Measurements from ENCODE around the gene THOC6. TPM values are rescaled to one million over a fixed set of nuclear protein-coding genes. Genes with fewer than 3 reads are reported as not detected.

Gene THOC6
- total RNA-seq, 1 donor from 2014 or later: 30.2 TPM

DNA sequence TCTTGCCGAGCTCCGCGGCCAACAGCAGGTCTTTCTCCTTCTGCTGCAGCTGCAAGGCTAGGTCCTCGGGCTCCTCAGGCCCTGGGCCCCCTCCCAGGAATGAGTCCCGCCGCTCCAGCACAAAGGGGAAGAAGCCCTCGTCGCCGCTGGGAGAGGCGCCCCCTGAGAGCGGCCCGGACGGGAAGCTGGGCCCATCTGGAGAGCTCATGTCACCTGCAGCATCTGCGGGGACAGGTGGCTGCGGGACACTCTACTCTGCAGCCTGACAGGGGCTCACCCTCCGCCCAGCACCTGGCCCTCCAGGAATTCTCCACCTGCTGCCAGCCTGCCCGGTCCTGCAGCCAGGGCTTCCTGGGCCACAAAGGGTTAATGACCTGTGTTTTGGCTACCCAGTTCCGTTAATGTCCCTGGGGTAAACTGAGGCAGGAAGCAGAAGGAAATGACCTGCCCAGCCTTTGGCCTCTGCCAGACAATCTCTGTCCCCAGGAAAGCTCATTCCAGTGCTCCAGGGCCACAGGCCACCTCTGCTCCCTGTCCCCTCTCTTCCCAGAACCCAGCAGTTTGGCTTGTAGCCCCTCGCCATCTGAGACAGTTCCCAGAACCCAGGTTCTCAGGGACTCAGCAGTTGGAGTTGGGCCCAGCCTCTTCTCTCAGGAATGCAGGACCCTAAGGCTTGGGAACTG lies 11.6 kb downstream of the THOC6 start:
- H3K4me1 Mint-ChIP-seq (ENCODE audit: low read depth, unreplicated experiment): peaks cover 5% of the 10 kb centered on the region
- H3K27ac Mint-ChIP-seq (ENCODE audit: unreplicated experiment): no peak overlapping the region
- TF ChIP-seq, protein P1, sequence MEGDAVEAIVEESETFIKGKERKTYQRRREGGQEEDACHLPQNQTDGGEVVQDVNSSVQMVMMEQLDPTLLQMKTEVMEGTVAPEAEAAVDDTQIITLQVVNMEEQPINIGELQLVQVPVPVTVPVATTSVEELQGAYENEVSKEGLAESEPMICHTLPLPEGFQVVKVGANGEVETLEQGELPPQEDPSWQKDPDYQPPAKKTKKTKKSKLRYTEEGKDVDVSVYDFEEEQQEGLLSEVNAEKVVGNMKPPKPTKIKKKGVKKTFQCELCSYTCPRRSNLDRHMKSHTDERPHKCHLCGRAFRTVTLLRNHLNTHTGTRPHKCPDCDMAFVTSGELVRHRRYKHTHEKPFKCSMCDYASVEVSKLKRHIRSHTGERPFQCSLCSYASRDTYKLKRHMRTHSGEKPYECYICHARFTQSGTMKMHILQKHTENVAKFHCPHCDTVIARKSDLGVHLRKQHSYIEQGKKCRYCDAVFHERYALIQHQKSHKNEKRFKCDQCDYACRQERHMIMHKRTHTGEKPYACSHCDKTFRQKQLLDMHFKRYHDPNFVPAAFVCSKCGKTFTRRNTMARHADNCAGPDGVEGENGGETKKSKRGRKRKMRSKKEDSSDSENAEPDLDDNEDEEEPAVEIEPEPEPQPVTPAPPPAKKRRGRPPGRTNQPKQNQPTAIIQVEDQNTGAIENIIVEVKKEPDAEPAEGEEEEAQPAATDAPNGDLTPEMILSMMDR (IDR thresholded peaks at IDR 0.05; ENCODE audit: partially characterized antibody, unreplicated experiment): no peak
- no peaks in the 10 kb centered on the region for H3K9me3 Mint-ChIP-seq (ENCODE audit: unreplicated experiment)
- no peak for DNase-seq
- H3K36me3 Mint-ChIP-seq (ENCODE audit: unreplicated experiment): no peaks in the 10 kb centered on the region
- H3K27me3 Mint-ChIP-seq (ENCODE audit: unreplicated experiment): peaks cover 21% of the 10 kb centered on the region
- H3K4me3 Mint-ChIP-seq (ENCODE audit: unreplicated experiment): no peak overlapping the region

DNA sequence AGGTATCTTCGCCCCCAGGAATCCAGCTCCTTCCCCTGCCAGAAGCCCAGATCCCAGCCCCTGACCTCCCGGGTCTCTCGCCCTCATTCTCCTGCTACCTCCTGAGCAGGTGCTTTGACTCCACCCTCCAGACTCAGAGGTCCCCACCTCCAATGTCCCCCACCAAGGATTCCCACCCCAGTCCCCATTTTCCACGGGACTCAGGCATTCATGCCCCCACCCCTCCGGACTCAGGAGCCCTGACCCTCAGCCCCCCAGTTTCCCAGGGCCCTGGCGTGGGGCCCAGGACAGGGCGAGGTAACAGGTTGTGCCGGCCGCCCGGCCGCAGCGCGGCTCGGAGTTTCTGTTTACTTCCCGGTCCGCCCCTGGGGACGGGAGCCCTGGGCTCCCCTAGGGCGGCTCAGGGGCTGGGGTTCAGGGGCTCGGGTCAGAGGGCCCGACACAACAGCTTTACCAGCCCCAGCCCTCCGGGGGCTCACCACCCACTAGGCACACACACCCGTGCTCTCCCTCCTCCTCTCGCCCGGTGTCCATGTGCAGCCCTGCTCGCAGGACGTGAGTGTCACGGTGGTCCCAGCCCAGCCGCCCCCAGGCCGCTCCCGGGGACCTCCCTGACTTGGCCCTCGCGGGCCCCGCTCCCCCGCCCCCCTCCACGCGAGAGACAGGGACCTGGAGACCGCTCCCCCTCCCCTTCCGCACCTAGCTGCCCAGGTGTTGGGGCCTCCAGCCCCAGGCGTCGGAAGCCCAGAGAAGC lies 12.3 kb downstream of the THOC6 start:
- Mint-ChIP-seq H3K4me1 (ENCODE audit: low read depth, unreplicated experiment) (peaks cover 5% of the 10 kb centered on the region), H3K27me3 (ENCODE audit: unreplicated experiment) (peaks cover 19% of the 10 kb centered on the region), H3K4me3 (ENCODE audit: unreplicated experiment) (no peak overlapping the region), H3K9me3 (ENCODE audit: unreplicated experiment) (no peaks in the 10 kb centered on the region), H3K27ac (ENCODE audit: unreplicated experiment) (no peak overlapping the region), H3K36me3 (ENCODE audit: unreplicated experiment) (no peaks in the 10 kb centered on the region)
- no peak for DNase-seq
- TF ChIP-seq, protein P1 (IDR thresholded peaks at IDR 0.05; ENCODE audit: partially characterized antibody, unreplicated experiment): no peak

DNA sequence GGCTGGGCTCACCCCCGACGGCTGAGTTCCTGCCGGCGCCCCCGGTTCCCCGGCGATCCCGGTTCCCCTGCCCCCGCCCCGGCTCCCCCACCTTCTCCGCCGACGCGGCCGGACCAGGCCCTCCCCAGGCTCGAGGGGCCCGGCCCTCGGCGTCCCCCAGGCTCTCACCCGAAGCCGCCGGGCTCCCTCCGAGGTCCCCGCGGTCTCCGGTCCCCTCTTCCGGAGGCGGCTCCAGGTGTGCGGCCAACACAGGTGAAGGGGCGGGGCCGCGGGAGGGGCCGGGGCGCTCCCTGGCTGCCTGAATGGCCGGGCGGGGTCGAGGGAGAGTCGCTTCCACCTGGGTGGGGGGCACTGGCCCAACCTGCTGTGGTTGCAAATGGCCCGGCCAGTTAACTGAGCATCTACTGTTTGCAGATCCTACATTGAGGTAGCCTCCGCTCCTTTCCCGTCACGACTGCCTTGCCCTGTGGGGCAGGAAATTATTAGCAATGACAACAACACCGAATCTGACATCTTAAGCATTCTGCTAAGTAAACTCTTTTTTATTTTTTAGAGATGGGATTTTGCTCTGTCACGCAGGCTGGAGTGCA lies 13.0 kb downstream of the THOC6 start, which contains the start of gene BICDL2:
Gene BICDL2, minus strand, starts transcription at position 219 of the 590 bp plus-strand sequence. CDS start 1,448 bp downstream, outside the sequence.
- Mint-ChIP-seq H3K27me3 (ENCODE audit: unreplicated experiment) (peaks cover 19% of the 10 kb centered on the region), H3K27ac (ENCODE audit: unreplicated experiment) (no peak within 1 kb of the TSS), H3K36me3 (ENCODE audit: unreplicated experiment) (no peaks in the 10 kb centered on the region), H3K4me1 (ENCODE audit: low read depth, unreplicated experiment) (peaks cover 5% of the 10 kb centered on the region), H3K4me3 (ENCODE audit: unreplicated experiment) (no peak within 1 kb of the TSS), H3K9me3 (ENCODE audit: unreplicated experiment) (no peaks in the 10 kb centered on the region)
- DNase-seq: no peak
- TF ChIP-seq, protein P1 (IDR thresholded peaks at IDR 0.05; ENCODE audit: partially characterized antibody, unreplicated experiment): no peak

DNA sequence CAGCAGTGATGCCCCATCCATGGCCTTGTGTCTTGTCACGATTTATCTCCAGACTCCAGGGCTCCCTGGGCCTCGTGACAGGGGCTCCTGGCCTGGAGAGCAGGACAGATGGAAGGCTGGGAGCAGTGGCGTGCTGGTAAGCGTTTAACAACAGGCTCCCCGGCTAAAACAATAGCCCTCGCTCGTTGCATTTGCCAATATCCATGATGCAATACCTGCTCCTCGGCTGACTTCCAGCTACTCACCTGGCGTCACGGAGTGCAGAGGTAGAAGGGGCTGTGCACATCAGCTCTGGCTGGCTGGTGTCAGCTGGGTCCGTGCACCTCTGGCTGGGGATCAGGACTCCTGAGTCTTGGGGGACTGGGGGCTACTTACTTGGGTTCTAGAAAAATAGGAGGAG lies 14.4 kb downstream of the THOC6 start:
- no peaks in the 10 kb centered on the region for H3K36me3 Mint-ChIP-seq (ENCODE audit: unreplicated experiment)
- H3K4me3 Mint-ChIP-seq (ENCODE audit: unreplicated experiment): no peak overlapping the region
- DNase-seq: no peak
- TF ChIP-seq, protein P1 (IDR thresholded peaks at IDR 0.05; ENCODE audit: partially characterized antibody, unreplicated experiment): no peak
- peaks cover 18% of the 10 kb centered on the region for H3K27me3 Mint-ChIP-seq (ENCODE audit: unreplicated experiment)
- H3K27ac Mint-ChIP-seq (ENCODE audit: unreplicated experiment): no peak overlapping the region
- H3K4me1 Mint-ChIP-seq (ENCODE audit: low read depth, unreplicated experiment): peaks cover 5% of the 10 kb centered on the region
- H3K9me3 Mint-ChIP-seq (ENCODE audit: unreplicated experiment): no peaks in the 10 kb centered on the region
